ENCODE measurements around the gene FAM124B.
"Not testable (repeated sequence)": the region's sequence is repeated elsewhere in the genome, so short reads cannot be mapped to it uniquely, and the experiment has no call there.

DNA sequence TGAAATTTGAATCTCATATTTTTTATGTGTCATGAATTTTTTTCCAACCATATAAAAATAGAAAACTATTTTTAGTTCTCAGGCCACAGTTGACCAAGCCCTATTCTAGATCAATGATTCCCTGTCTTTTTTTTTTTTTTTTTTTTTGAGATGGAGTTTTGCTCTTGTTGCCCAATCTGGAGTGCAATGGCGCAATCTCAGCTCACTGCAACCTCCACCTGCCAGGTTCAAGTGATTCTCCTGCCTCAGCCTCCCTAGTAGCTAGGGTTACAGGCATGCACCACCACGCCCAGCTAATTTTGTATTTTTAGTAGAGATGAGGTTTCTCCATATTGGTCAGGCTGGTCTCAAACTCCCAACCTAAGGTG lies 19.6 kb downstream of the FAM124B start:
- not testable (repeated sequence) for TF ChIP-seq POLR2A (IDR thresholded peaks at IDR 0.05; ENCODE audit: low read length); GATA1 (IDR thresholded peaks at IDR 0.05; ENCODE audit: low read depth, low read length)

Data from erythroblast (primary cell).